ENCODE data around the gene IL10RA. TPM values are rescaled to one million over a fixed set of nuclear protein-coding genes. Genes with fewer than 3 reads are reported as not detected.

Gene IL10RA
- total and polyA plus RNA-seq, 9 of the 15 experiments (the other 6 are each of a cell fraction or from before 2014, with no cell fraction given): 0.17 to 17.3 (median 2.9) TPM

GRCh38 chr11:118003456-118003855 is 17.3 kb downstream of the IL10RA start (continued):
- TF ChIP-seq ZBTB33 (CRISPR knock-in tag; IDR thresholded peaks at IDR 0.05) (no peak), HMBOX1 (IDR thresholded peaks at IDR 0.05) (peak; percentile 23; the same call in 1 of the 2 replicates), CREB3L1 (IDR thresholded peaks at IDR 0.05; ENCODE audit: borderline replicate concordance, low read depth) (no peak), CGGBP1 (CRISPR knock-in tag; IDR thresholded peaks at IDR 0.05) (no peak), ZNF583 (CRISPR knock-in tag; IDR thresholded peaks at IDR 0.05) (no peak), ZHX1 (conservative IDR thresholded peaks at IDR 0.05; ENCODE audit: low read length) (no peak), TFAM (CRISPR knock-in tag; conservative IDR thresholded peaks at IDR 0.05) (no peak), ZNF316 (IDR thresholded peaks at IDR 0.05) (peak; percentile 84), ARID2 (IDR thresholded peaks at IDR 0.05) (0 out of 2 replicates have a peak, but pooled peaks have one; percentile 28), CBFA2T3 (IDR thresholded peaks at IDR 0.05) (0 out of 2 replicates have a peak, but pooled peaks have one; percentile 11), ATF6 (CRISPR knock-in tag; IDR thresholded peaks at IDR 0.05) (no peak), GTF3C2 (IDR thresholded peaks at IDR 0.05; ENCODE audit: borderline replicate concordance, extremely low read depth, insufficient read length) (no peak), C11orf30 (IDR thresholded peaks at IDR 0.05; ENCODE audit: low read depth) (peak; percentile 57; the same call in 1 of the 2 replicates), ZBTB9 (CRISPR knock-in tag; IDR thresholded peaks at IDR 0.05) (no peak)
